Memory B cell (primary cell): ENCODE data around the gene CASP8.

Source experiments
- ATAC-seq: fragments of 150-1000 bp; cut with Tn5 transposase; 2 replicates; pipeline ENCODE4 v1.10.0; 2021; ENCODE audit warnings: low read depth, mild to moderate bottlenecking, moderate library complexity
- DNase-seq, 2 donors: peaks; one replicate each; pipeline ENCODE4 v3.0.0; 2022; ENCODE audit warnings: low spot score in 2 of 2
- H3K27ac Mint-ChIP-seq: one replicate; pipeline ENCODE4 v1.8.0; 2022; ENCODE audit warnings: mild to moderate bottlenecking, moderate library complexity, mixed read lengths
- H3K27me3 Mint-ChIP-seq: one replicate; pipeline ENCODE4 v1.8.0; 2022; ENCODE audit warnings: mixed read lengths
- H3K36me3 Mint-ChIP-seq: one replicate; pipeline ENCODE4 v1.8.0; 2022; ENCODE audit warnings: mild to moderate bottlenecking, mixed read lengths
- H3K4me1 Mint-ChIP-seq: one replicate; pipeline ENCODE4 v1.8.0; 2022; ENCODE audit warnings: mixed read lengths
- H3K4me3 Mint-ChIP-seq: one replicate; pipeline ENCODE4 v1.8.0; 2022; ENCODE audit warnings: mild to moderate bottlenecking, moderate library complexity, mixed read lengths
- H3K9me3 Mint-ChIP-seq: one replicate; pipeline ENCODE4 v1.8.0; 2022; ENCODE audit warnings: mixed read lengths

The CASP8 gene

DNA sequence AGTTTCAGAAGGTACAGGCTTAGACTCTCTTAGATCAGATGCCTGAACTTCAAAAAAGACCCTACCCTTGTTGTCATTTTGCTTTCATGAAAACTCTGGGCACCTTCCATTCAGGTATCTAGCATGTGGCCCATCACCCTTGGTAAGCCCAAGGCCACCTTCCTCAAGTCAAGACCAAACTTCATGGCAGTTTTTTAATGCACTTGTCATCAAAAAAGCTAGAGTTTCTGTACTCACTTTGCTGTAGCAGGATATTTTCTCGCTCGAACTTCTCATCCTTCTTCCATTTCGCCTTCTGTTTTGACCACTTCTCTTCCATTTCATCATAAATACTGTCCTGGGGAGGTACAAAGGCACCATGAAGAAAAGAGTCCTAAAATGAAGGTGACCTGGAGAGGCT lies 48.6 kb downstream of the CASP8 start:
- Mint-ChIP-seq H3K4me1 (no peaks in the 10 kb centered on the region), H3K4me3 (no peak overlapping the region), H3K27me3 (no peaks in the 10 kb centered on the region), H3K9me3 (peaks cover 7% of the 10 kb centered on the region), H3K27ac (no peak overlapping the region), H3K36me3 (peaks cover 32% of the 10 kb centered on the region)
- no peak for DNase-seq
- ATAC-seq, result no peak

GRCh38 chr2:201313362-201313761 lies 53.0 kb downstream of the CASP8 start:
- ATAC-seq (no peak), DNase-seq (no peak)
- Mint-ChIP-seq H3K4me3 (no peak overlapping the region), H3K4me1 (no peaks in the 10 kb centered on the region), H3K27me3 (no peaks in the 10 kb centered on the region), H3K36me3 (peaks cover 45% of the 10 kb centered on the region), H3K27ac (no peak overlapping the region), H3K9me3 (peaks cover 24% of the 10 kb centered on the region)

- no peak for ATAC-seq
- DNase-seq, result no peak
- H3K9me3 Mint-ChIP-seq, result peaks cover 42% of the 10 kb centered on the region
- H3K27me3 Mint-ChIP-seq, result no peaks in the 10 kb centered on the region
- H3K4me1 Mint-ChIP-seq, result no peaks in the 10 kb centered on the region
- no peak overlapping the region for H3K4me3 Mint-ChIP-seq
- peaks cover 45% of the 10 kb centered on the region for H3K36me3 Mint-ChIP-seq
- H3K27ac Mint-ChIP-seq, result no peak overlapping the region
These were observed 59.2 kb downstream of the CASP8 start for GRCh38 chr2:201319511-201319910.

- Mint-ChIP-seq H3K9me3 (peaks cover 40% of the 10 kb centered on the region), H3K27me3 (no peaks in the 10 kb centered on the region), H3K4me1 (no peaks in the 10 kb centered on the region), H3K36me3 (peaks cover 48% of the 10 kb centered on the region), H3K4me3 (no peak overlapping the region), H3K27ac (no peak overlapping the region)
- DNase-seq, result no peak
- no peak for ATAC-seq
These were observed 59.9 kb downstream of the CASP8 start for GRCh38 chr2:201320257-201320656.

GRCh38 chr2:201320701-201321100 lies 60.4 kb downstream of the CASP8 start:
- ATAC-seq (no peak), DNase-seq (no peak)
- H3K27ac Mint-ChIP-seq, result no peak overlapping the region
- H3K9me3 Mint-ChIP-seq, result peaks cover 40% of the 10 kb centered on the region
- H3K36me3 Mint-ChIP-seq, result peaks cover 50% of the 10 kb centered on the region
- H3K4me1 Mint-ChIP-seq, result no peaks in the 10 kb centered on the region
- no peaks in the 10 kb centered on the region for H3K27me3 Mint-ChIP-seq
- H3K4me3 Mint-ChIP-seq, result no peak overlapping the region

- ATAC-seq, result no peak
- Mint-ChIP-seq H3K36me3 (peaks cover 45% of the 10 kb centered on the region), H3K9me3 (peaks cover 40% of the 10 kb centered on the region), H3K4me3 (no peak overlapping the region), H3K27ac (no peak overlapping the region), H3K4me1 (no peaks in the 10 kb centered on the region), H3K27me3 (no peaks in the 10 kb centered on the region)
- DNase-seq, result no peak
These were observed 62.4 kb downstream of the CASP8 start for GRCh38 chr2:201322772-201323171.

GRCh38 chr2:201327678-201328077 lies 67.3 kb downstream of the CASP8 start:
- peaks cover 23% of the 10 kb centered on the region for H3K9me3 Mint-ChIP-seq
- H3K27ac Mint-ChIP-seq, result no peak overlapping the region
- no peaks in the 10 kb centered on the region for H3K27me3 Mint-ChIP-seq
- H3K36me3 Mint-ChIP-seq, result peaks cover 20% of the 10 kb centered on the region
- peaks cover 4% of the 10 kb centered on the region for H3K4me1 Mint-ChIP-seq
- ATAC-seq, result no peak
- no peak for DNase-seq
- no peak overlapping the region for H3K4me3 Mint-ChIP-seq

DNA sequence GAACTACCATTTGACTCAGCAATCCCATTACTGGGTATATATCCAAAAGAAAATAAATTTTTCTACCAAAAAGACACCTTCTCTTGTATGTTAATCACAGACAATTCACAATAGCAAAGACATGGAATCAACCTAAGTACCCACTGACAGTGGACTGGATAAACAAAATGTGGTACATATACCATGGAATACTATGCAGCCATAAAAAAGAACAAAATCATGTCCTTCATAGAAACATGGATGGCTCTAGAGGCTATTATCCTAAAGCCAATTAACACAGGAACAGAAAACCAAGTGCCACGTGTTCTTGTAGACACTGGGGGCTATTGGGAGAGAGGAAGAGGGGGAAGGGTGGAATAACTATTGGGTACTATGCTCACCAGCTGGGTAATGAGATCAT lies 69.1 kb downstream of the CASP8 start:
- DNase-seq (no peak), ATAC-seq (no peak)
- H3K9me3 Mint-ChIP-seq, result peaks cover 18% of the 10 kb centered on the region
- no peaks in the 10 kb centered on the region for H3K27me3 Mint-ChIP-seq
- H3K4me3 Mint-ChIP-seq, result no peak overlapping the region
- H3K36me3 Mint-ChIP-seq, result peaks cover 12% of the 10 kb centered on the region
- H3K4me1 Mint-ChIP-seq, result peaks cover 4% of the 10 kb centered on the region
- H3K27ac Mint-ChIP-seq, result no peak overlapping the region
